ENCODE measurements around the gene ARHGAP23.
"Not testable (repeated sequence)": the region's sequence is repeated elsewhere in the genome, so short reads cannot be mapped to it uniquely, and the experiment has no call there.

DNA sequence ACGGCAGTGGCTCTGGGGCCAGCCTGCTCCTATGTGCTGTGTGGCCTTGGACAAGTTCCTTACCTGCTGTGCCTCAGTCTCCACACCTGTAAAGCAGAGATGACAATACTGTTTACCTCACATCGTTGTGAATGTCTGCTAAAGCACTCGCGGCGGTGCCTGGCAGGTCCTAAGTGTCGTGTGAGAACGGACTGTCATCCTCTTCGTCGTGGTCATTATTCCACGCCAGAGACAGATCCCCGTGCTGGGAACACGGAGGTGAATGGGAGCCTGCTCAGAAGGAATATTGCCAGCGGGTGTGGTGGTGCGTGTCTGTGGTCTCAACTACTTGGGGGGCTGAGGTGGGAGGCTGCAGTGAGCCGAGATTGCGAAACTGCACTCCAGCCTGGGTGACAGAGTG lies 65.9 kb downstream of the ARHGAP23 start:
- TF ChIP-seq, protein P1, sequence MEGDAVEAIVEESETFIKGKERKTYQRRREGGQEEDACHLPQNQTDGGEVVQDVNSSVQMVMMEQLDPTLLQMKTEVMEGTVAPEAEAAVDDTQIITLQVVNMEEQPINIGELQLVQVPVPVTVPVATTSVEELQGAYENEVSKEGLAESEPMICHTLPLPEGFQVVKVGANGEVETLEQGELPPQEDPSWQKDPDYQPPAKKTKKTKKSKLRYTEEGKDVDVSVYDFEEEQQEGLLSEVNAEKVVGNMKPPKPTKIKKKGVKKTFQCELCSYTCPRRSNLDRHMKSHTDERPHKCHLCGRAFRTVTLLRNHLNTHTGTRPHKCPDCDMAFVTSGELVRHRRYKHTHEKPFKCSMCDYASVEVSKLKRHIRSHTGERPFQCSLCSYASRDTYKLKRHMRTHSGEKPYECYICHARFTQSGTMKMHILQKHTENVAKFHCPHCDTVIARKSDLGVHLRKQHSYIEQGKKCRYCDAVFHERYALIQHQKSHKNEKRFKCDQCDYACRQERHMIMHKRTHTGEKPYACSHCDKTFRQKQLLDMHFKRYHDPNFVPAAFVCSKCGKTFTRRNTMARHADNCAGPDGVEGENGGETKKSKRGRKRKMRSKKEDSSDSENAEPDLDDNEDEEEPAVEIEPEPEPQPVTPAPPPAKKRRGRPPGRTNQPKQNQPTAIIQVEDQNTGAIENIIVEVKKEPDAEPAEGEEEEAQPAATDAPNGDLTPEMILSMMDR (IDR thresholded peaks at IDR 0.05), result not testable (repeated sequence)
- TF ChIP-seq POLR2A (IDR thresholded peaks at IDR 0.05), result not testable (repeated sequence)
